ENCODE results near the gene TMTC1. TPM values are rescaled to one million over a fixed set of nuclear protein-coding genes. Genes with fewer than 3 reads are reported as not detected.

TMTC1 gene
- total RNA-seq, 1 donor from 2014 or later = 16.1 TPM

DNA sequence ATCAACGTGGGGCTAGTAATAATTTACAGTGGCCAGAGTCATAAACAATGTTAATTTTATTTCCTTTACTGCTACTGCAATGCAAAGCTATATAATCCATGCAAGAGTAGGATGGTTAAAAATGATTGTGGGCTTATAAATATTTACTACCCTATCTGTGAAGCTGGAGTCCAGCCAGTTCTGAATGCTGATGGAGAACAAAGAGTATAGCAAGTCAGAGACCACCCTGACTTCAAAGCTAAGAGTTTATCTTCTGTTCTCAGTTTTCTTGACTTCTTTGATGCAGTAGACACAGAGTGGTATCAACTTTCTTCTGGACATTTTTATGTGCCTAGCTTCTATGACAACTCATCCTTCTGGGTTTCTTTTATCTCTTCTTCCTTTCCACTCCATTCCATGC lies 252.3 kb downstream of the TMTC1 start:
- DNase-seq (ENCODE audit: low spot score) = no peak
- H3K36me3 ChIP-seq = no peaks in the 10 kb centered on the region
- no peak overlapping the region for H3K27ac Mint-ChIP-seq

DNA sequence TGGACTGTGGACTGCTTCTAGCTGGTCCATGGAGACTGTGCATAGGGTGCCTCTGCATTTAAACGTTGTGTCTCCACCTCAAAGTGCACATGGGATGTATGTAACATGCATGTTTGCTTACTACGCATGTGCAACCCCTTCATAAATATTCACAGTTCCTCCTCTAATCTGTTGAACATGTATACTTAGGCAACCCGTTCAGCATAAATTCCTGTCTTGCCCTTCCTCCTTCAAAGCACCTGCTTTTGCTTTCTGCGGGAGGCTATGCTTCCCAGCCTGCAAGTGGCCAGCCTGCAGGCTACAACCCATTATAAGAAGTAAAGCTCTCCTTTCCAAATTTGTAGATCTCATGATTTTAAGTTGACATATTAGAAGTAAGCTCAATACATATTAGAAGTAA lies 253.3 kb downstream of the TMTC1 start:
- no peaks in the 10 kb centered on the region for H3K27me3 ChIP-seq
- Mint-ChIP-seq H3K27ac (no peak overlapping the region), H3K9me3 (no peaks in the 10 kb centered on the region), H3K27me3 (ENCODE audit: insufficient read depth, low read depth) (peaks cover 2% of the 10 kb centered on the region), H3K4me1 (no peaks in the 10 kb centered on the region), H3K4me3 (no peak overlapping the region), H3K36me3 (peaks cover 5% of the 10 kb centered on the region)
- TF ChIP-seq EZH2 (IDR thresholded peaks at IDR 0.05) (no peak), EZH2phosphoT487 (IDR thresholded peaks at IDR 0.05) (no peak)
- TF ChIP-seq, protein P1, sequence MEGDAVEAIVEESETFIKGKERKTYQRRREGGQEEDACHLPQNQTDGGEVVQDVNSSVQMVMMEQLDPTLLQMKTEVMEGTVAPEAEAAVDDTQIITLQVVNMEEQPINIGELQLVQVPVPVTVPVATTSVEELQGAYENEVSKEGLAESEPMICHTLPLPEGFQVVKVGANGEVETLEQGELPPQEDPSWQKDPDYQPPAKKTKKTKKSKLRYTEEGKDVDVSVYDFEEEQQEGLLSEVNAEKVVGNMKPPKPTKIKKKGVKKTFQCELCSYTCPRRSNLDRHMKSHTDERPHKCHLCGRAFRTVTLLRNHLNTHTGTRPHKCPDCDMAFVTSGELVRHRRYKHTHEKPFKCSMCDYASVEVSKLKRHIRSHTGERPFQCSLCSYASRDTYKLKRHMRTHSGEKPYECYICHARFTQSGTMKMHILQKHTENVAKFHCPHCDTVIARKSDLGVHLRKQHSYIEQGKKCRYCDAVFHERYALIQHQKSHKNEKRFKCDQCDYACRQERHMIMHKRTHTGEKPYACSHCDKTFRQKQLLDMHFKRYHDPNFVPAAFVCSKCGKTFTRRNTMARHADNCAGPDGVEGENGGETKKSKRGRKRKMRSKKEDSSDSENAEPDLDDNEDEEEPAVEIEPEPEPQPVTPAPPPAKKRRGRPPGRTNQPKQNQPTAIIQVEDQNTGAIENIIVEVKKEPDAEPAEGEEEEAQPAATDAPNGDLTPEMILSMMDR (IDR thresholded peaks at IDR 0.05) = no peak
- DNase-seq (ENCODE audit: low spot score) = no peak
- no peak overlapping the region for H3K27ac ChIP-seq
- H2AFZ ChIP-seq (replicated peaks) = no peak overlapping the region
- no peak overlapping the region for H3K4me3 ChIP-seq
- no peaks in the 10 kb centered on the region for H3F3A ChIP-seq (ENCODE audit: low read depth)
- H3K79me2 ChIP-seq (ENCODE audit: low read depth) = no peaks in the 10 kb centered on the region
- H4K20me1 ChIP-seq (ENCODE audit: low read depth) = no peaks in the 10 kb centered on the region
- no peak overlapping the region for H3K4me2 ChIP-seq
- no peaks in the 10 kb centered on the region for H3K9me3 ChIP-seq (ENCODE audit: low read depth)
- H3K9ac ChIP-seq = no peak overlapping the region
- H3K4me1 ChIP-seq = no peaks in the 10 kb centered on the region
- H3K36me3 ChIP-seq = no peaks in the 10 kb centered on the region

More for the DNA sequence above, 252.3 kb downstream of the TMTC1 start:
- Mint-ChIP-seq H3K9me3 (no peaks in the 10 kb centered on the region), H3K36me3 (peaks cover 6% of the 10 kb centered on the region), H3K4me1 (no peaks in the 10 kb centered on the region), H3K27me3 (ENCODE audit: insufficient read depth, low read depth) (peaks cover 2% of the 10 kb centered on the region), H3K4me3 (no peak overlapping the region)
- H3K4me3 ChIP-seq = no peak overlapping the region
- no peaks in the 10 kb centered on the region for H3K79me2 ChIP-seq (ENCODE audit: low read depth)
- no peak overlapping the region for H3K4me2 ChIP-seq
- no peak overlapping the region for H2AFZ ChIP-seq (replicated peaks)
- TF ChIP-seq EZH2 (IDR thresholded peaks at IDR 0.05) (no peak), EZH2phosphoT487 (IDR thresholded peaks at IDR 0.05) (no peak)
- TF ChIP-seq, protein P1 (IDR thresholded peaks at IDR 0.05) = no peak
- H3K27me3 ChIP-seq = no peaks in the 10 kb centered on the region
- H4K20me1 ChIP-seq (ENCODE audit: low read depth) = no peaks in the 10 kb centered on the region
- no peaks in the 10 kb centered on the region for H3K9me3 ChIP-seq (ENCODE audit: low read depth)
- H3K27ac ChIP-seq = no peak overlapping the region
- H3F3A ChIP-seq (ENCODE audit: low read depth) = no peaks in the 10 kb centered on the region
- no peaks in the 10 kb centered on the region for H3K4me1 ChIP-seq
- no peak overlapping the region for H3K9ac ChIP-seq

DNA sequence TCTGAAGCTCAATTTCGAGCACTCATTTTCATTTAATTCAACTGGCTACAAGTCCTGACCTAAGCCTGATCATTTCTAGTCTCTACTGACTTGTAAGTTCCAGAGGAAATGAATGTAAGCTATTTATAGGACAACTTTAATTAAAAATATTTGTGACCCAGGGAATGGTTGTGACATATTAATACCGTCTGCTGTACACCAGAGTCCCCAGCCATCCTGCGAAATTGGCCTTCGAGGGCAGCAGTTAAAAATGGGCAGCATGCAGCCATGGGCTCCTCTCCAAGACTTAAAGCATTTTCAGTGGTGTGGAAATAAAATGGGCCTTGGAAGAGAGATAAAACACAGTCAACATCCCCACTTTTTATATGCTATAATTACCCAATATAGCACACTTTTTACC lies 255.6 kb downstream of the TMTC1 start:
- Histone ChIP-seq H3K4me1 (no peaks in the 10 kb centered on the region), H3K27ac (no peak overlapping the region), H2AFZ (replicated peaks) (no peak overlapping the region), H3K4me2 (no peak overlapping the region), H3K79me2 (ENCODE audit: low read depth) (no peaks in the 10 kb centered on the region), H3K9ac (no peak overlapping the region), H3K36me3 (no peaks in the 10 kb centered on the region), H4K20me1 (ENCODE audit: low read depth) (no peaks in the 10 kb centered on the region), H3F3A (ENCODE audit: low read depth) (no peaks in the 10 kb centered on the region), H3K4me3 (no peak overlapping the region), H3K27me3 (no peaks in the 10 kb centered on the region), H3K9me3 (ENCODE audit: low read depth) (no peaks in the 10 kb centered on the region)
- no peak overlapping the region for H3K27ac Mint-ChIP-seq
- TF ChIP-seq, protein P1 (IDR thresholded peaks at IDR 0.05) = no peak
- TF ChIP-seq EZH2 (IDR thresholded peaks at IDR 0.05) = no peak
- TF ChIP-seq EZH2phosphoT487 (IDR thresholded peaks at IDR 0.05) = no peak
- H3K27me3 Mint-ChIP-seq (ENCODE audit: insufficient read depth, low read depth) = peaks cover 2% of the 10 kb centered on the region
- no peak overlapping the region for H3K4me3 Mint-ChIP-seq
- H3K9me3 Mint-ChIP-seq = no peaks in the 10 kb centered on the region
- no peaks in the 10 kb centered on the region for H3K4me1 Mint-ChIP-seq
- no peak for DNase-seq (ENCODE audit: low spot score)
- H3K36me3 Mint-ChIP-seq = peaks cover 3% of the 10 kb centered on the region
